GM12878 (cell line): ENCODE data around the gene LRRN1. TPM values are rescaled to one million over a fixed set of nuclear protein-coding genes. Genes with fewer than 3 reads are reported as not detected.

ENCODE experiments used
- ATAC-seq: fragments of 200-7000 bp; cut with Tn5 transposase; 3 replicates; pipeline ENCODE4 v1.9.1; 2020; ENCODE audit warnings: mild to moderate bottlenecking, moderate library complexity
- BruUV-seq: library from RNA; stranded (reverse); fragments of 400-500 nt; replicated peaks from 2 replicates; lab custom pipeline; 2021; lab: Mats Ljungman, UMichigan
- CTCF ChIA-PET: fragments of 300-600 bp; sonication (Branson Sonifier 250); formaldehyde crosslinking; extraction: SDS; loops from one replicate; lab custom pipeline; 2021; ENCODE audit warnings: inconsistent platforms; lab: Yijun Ruan, JAX
- POLR2A ChIA-PET: fragments of 350-600 bp; formaldehyde crosslinking; extraction: SDS; loops from one replicate; lab custom pipeline; 2021; ENCODE audit warnings: inconsistent platforms; lab: Charles Lee
- RAD21 ChIA-PET: fragments of 300-600 bp; sonication (Branson Sonifier 250); formaldehyde crosslinking; loops from one replicate; lab custom pipeline; 2023; ENCODE audit warnings: antibody characterized with exemption; ENCODE audit not compliant: unreplicated experiment; lab: Charles Lee
- SMC1A ChIA-PET: fragments of 300-600 bp; sonication (Branson Sonifier 250); formaldehyde crosslinking; loops from one replicate; lab custom pipeline; 2023; ENCODE audit not compliant: unreplicated experiment, uncharacterized antibody; lab: Charles Lee
- DNase-seq: peaks from one replicate; pipeline ENCODE4 v3.0.0-alpha.2; 2011; ENCODE audit warnings: low read depth, low spot score
- FAIRE-seq: peaks from 3 replicates; lab custom pipeline; 2011; peaks lifted over from hg19 to GRCh38; lab: Jason Lieb, UNC
- H2AFZ ChIP-seq: 2 replicates; pipeline ENCODE4 v1.6.0; 2011; ENCODE audit warnings: low read depth, low read length, control low read depth; ENCODE audit not compliant: control insufficient read depth
- H3K27ac ChIP-seq: 2 replicates; pipeline ENCODE4 v1.5.1; 2011; ENCODE audit warnings: control low read depth; ENCODE audit not compliant: control insufficient read depth, insufficient read depth
- H3K27me3 ChIP-seq, 2 experiments: replicated peaks in 1 of 2; 2 replicates each; pipeline versions ENCODE4 v1.6.0 to v1.6.1; 2011; ENCODE audit warnings: low read length in 1 of 2; ENCODE audit not compliant: control insufficient read depth in 2 of 2, insufficient read depth in 2 of 2
- H3K36me3 ChIP-seq, 2 experiments: 2 replicates each; pipeline ENCODE4 v1.5.1; 2011; ENCODE audit warnings: low read length in 1 of 2; ENCODE audit not compliant: control insufficient read depth in 2 of 2, insufficient read depth in 2 of 2
- H3K4me1 ChIP-seq: 2 replicates; pipeline ENCODE4 v1.6.1; 2011; ENCODE audit warnings: mild to moderate bottlenecking, low read length, moderate library complexity, mixed read lengths; ENCODE audit not compliant: control insufficient read depth, insufficient read depth
- H3K4me2 ChIP-seq: 2 replicates; pipeline ENCODE4 v1.6.0; 2011; ENCODE audit warnings: control low read depth; ENCODE audit not compliant: control insufficient read depth, insufficient read depth
- H3K4me3 ChIP-seq: fragments of 200-600 bp; sonication (generic); 2 replicates; pipeline ENCODE4 v1.5.1; 2016
- H3K79me2 ChIP-seq: 2 replicates; pipeline ENCODE4 v1.6.0; 2011; ENCODE audit warnings: low read length; ENCODE audit not compliant: control insufficient read depth, insufficient read depth
- H3K9ac ChIP-seq: 2 replicates; pipeline ENCODE4 v1.8.0; 2011; ENCODE audit warnings: low read length, control low read depth, mixed read lengths; ENCODE audit not compliant: control insufficient read depth, insufficient read depth
- H3K9me3 ChIP-seq: replicated peaks from 3 replicates; pipeline ENCODE4 v1.5.1; 2011; ENCODE audit warnings: mild to moderate bottlenecking, low read length; ENCODE audit not compliant: control insufficient read depth, insufficient read depth
- H4K20me1 ChIP-seq: 2 replicates; pipeline ENCODE4 v1.6.0; 2011; ENCODE audit not compliant: control insufficient read depth, insufficient read depth
- E2F8 ChIP-seq: fragments of 450-650 bp; IDR thresholded peaks from 2 replicates; pipeline ENCODE4 v1.6.1; 2018; ENCODE audit warnings: mild to moderate bottlenecking, low read depth, moderate library complexity; ENCODE audit not compliant: partially characterized antibody
- ETV6 ChIP-seq, 2 experiments: fragments of 450-650 bp in 1 of 2; IDR thresholded peaks in 1 of 2; conservative IDR thresholded peaks in 1 of 2; 2 replicates each; pipeline ENCODE4 v1.6.1; 2014; ENCODE audit warnings: antibody characterized with exemption in 1 of 2, borderline replicate concordance in 1 of 2, low read depth in 1 of 2, mild to moderate bottlenecking in 1 of 2, moderate library complexity in 1 of 2
- MTA2 ChIP-seq: fragments of 450-650 bp; IDR thresholded peaks from 2 replicates; pipeline ENCODE4 v1.6.1; 2016; ENCODE audit warnings: low read depth, mild to moderate bottlenecking, moderate library complexity
- NFYA ChIP-seq: IDR thresholded peaks from 2 replicates; pipeline ENCODE4 v1.6.1; 2011; ENCODE audit warnings: low read depth, mild to moderate bottlenecking, low read length, improper control_type of control experiment, borderline replicate concordance
- PAX8 ChIP-seq: fragments of 450-650 bp; IDR thresholded peaks from 2 replicates; pipeline ENCODE4 v1.6.1; 2017; ENCODE audit warnings: mild to moderate bottlenecking, moderate library complexity
- ZBTB4 ChIP-seq: fragments of 450-650 bp; formaldehyde crosslinking; IDR thresholded peaks from 2 replicates; pipeline ENCODE4 v1.4.0; 2022; ENCODE audit warnings: mild to moderate bottlenecking, moderate library complexity
- WGBS: methylation state at CpG from one replicate; pipeline ENCODE4 v1.1.6; 2016; ENCODE audit warnings: low lambda C conversion rate; ENCODE audit not compliant: insufficient replicate concordance, insufficient coverage; ENCODE audit errors: missing lambda C conversion rate; 5-methylcytosine and 5-hydroxymethylcytosine counted together
- in situ Hi-C: fragments of 300-500 bp; cut with MboI; formaldehyde crosslinking; loops from 9 replicates; pipeline ENCODE4 v1.14.3; 2018; ENCODE audit warnings: mixed read lengths
- intact Hi-C: fragments of 100-400 bp; cut with micrococcal nuclease; formaldehyde crosslinking; loops from one replicate; pipeline ENCODE4 v1.14.2; 2022; ENCODE audit not compliant: unreplicated experiment
- polyA plus RNA-seq, 11 experiments: library from polyadenylated mRNA; depleted of rRNA in 4 of 11; unstranded in 6 of 11; stranded (reverse) in 5 of 11; fragments of >200 nt; fragmentation: Nextera tagmentation in 4 of 11; fragmentation: Illumina TruSeq in 1 of 11; extraction: Ambion mirVana in 4 of 11; extraction: Trizol in 1 of 11; gene quantifications; 1 replicate in 1 of 11; 2 replicates in 10 of 11; pipeline versions ENCODE4 v1.2.1 to v1.2.3, GENCODE V29; 2011 to 2016; ENCODE audit warnings: inconsistent platforms in 2 of 11, missing spikeins in 2 of 11, low read depth in 1 of 11
- total RNA-seq, 4 experiments: library from RNA; depleted of rRNA in 3 of 4; stranded (reverse); fragments of >200 nt in 3 of 4; fragmentation: Illumina TruSeq in 1 of 4; extraction: Trizol in 1 of 4; gene quantifications; 2 replicates each; pipeline versions ENCODE4 v1.2.1 to v1.2.3, GENCODE V29; 2013 to 2021

Gene LRRN1
- total and polyA plus RNA-seq, 10 of the 15 experiments (the other 5 are each of a cell fraction or from before 2014, with no cell fraction given), result 0.01 to 0.04 TPM; not detected in 8

- in situ Hi-C loops, result no loop called here
- POLR2A ChIA-PET, result no interaction called here
- FAIRE-seq (no peak), ATAC-seq (no peak), DNase-seq (no peak)
- TF ChIP-seq PAX8 (no peak), NFYA (no peak), E2F8 (no peak), ZBTB4 (CRISPR knock-in tag) (no peak), ETV6 (conservative IDR thresholded peaks at IDR 0.05 in 1 of 2, IDR thresholded peaks at IDR 0.05 in 1 of 2; ENCODE audit: borderline replicate concordance in 1 of 2, low read depth in 1 of 2) (no peak), MTA2 (no peak)
- Histone ChIP-seq H3K9me3 (no peaks in the 10 kb centered on the region), H3K27ac (no peak overlapping the region), H3K4me2 (no peak overlapping the region), H2AFZ (no peak overlapping the region), H3K79me2 (no peaks in the 10 kb centered on the region), H3K27me3 (peaks cover 0 to 10% of the 10 kb centered on the region in 2 experiments; a peak in 3 of 4 replicates), H4K20me1 (no peaks in the 10 kb centered on the region), H3K4me3 (no peak overlapping the region), H3K9ac (no peak overlapping the region), H3K36me3 (no peaks in the 10 kb centered on the region), H3K4me1 (no peaks in the 10 kb centered on the region)
- CTCF ChIA-PET, result no interaction called here
- RAD21 ChIA-PET, result no interaction called here
- 44% methylated on average over 2 of the region's 2 CpGs for WGBS
- BruUV-seq, result no TSS peak
- SMC1A ChIA-PET, result no interaction called here
- intact Hi-C loops, result no loop called here
Measured at GRCh38 chr3:3804560-3804959, 5.3 kb downstream of the LRRN1 start.
